GM21529 (cell line): Measurements from ENCODE around the gene MAPT.
"Not testable (repeated sequence)": the region's sequence is repeated elsewhere in the genome, so short reads cannot be mapped to it uniquely, and the experiment has no call there.

Experiments
- ATAC-seq: cut with Tn5 transposase; IDR thresholded peaks from one replicate; pipeline ENCODE4 v1.9.1; 2021; ENCODE audit not compliant: unreplicated experiment

The MAPT gene

GRCh38 chr17:45861165-45861564 is 33.2 kb upstream of the MAPT start:
- no peak for ATAC-seq

GRCh38 chr17:45862127-45862526 is 32.2 kb upstream of the MAPT start:
- not testable (repeated sequence) for ATAC-seq

GRCh38 chr17:45863857-45864654 is 30.3 kb upstream of the MAPT start:
- no peak for ATAC-seq

GRCh38 chr17:45867171-45867570 is 27.2 kb upstream of the MAPT start:
- no peak for ATAC-seq

GRCh38 chr17:45867702-45868101 is 26.7 kb upstream of the MAPT start:
- no peak for ATAC-seq

- no peak for ATAC-seq
Measured at GRCh38 chr17:45868276-45868675, 26.1 kb upstream of the MAPT start.

- no peak for ATAC-seq
Measured at GRCh38 chr17:45869676-45870341, 24.5 kb upstream of the MAPT start.

GRCh38 chr17:45870342-45870974 is 23.9 kb upstream of the MAPT start:
- ATAC-seq, result no peak

GRCh38 chr17:45871718-45872117 is 22.6 kb upstream of the MAPT start:
- no peak for ATAC-seq

GRCh38 chr17:45873728-45874127 is 20.6 kb upstream of the MAPT start:
- no peak for ATAC-seq

- ATAC-seq, result no peak
Measured at GRCh38 chr17:45874151-45874550, 20.2 kb upstream of the MAPT start.

- ATAC-seq, result no peak
Measured at GRCh38 chr17:45876539-45876938, 17.8 kb upstream of the MAPT start.

GRCh38 chr17:45877467-45877866 is 16.9 kb upstream of the MAPT start:
- no peak for ATAC-seq

- no peak for ATAC-seq
Measured at GRCh38 chr17:45883063-45883462, 11.3 kb upstream of the MAPT start.

- ATAC-seq, result no peak
Measured at GRCh38 chr17:45886852-45887251, 7.5 kb upstream of the MAPT start.

GRCh38 chr17:45888392-45888791 is 6.0 kb upstream of the MAPT start:
- ATAC-seq, result no peak

GRCh38 chr17:45889579-45889978 is 4.8 kb upstream of the MAPT start:
- ATAC-seq, result no peak

- no peak for ATAC-seq
Measured at GRCh38 chr17:45893725-45894021, 681 bp upstream of the MAPT start.

GRCh38 chr17:45895304-45895968 is 1.1 kb downstream of the MAPT start:
- no peak for ATAC-seq

GRCh38 chr17:45895969-45896785 is 1.8 kb downstream of the MAPT start:
- no peak for ATAC-seq
